Embryonic facial prominence (tissue), 1 donor: ENCODE data around the gene DTX3L.
"Not testable (repeated sequence)": the region's sequence is repeated elsewhere in the genome, so short reads cannot be mapped to it uniquely, and the experiment has no call there.

ENCODE experiments used
- DNase-seq: peaks from one replicate; pipeline ENCODE4 v3.0.0-alpha.2; 2016; ENCODE audit errors: extremely low spot score

DTX3L gene

DNA sequence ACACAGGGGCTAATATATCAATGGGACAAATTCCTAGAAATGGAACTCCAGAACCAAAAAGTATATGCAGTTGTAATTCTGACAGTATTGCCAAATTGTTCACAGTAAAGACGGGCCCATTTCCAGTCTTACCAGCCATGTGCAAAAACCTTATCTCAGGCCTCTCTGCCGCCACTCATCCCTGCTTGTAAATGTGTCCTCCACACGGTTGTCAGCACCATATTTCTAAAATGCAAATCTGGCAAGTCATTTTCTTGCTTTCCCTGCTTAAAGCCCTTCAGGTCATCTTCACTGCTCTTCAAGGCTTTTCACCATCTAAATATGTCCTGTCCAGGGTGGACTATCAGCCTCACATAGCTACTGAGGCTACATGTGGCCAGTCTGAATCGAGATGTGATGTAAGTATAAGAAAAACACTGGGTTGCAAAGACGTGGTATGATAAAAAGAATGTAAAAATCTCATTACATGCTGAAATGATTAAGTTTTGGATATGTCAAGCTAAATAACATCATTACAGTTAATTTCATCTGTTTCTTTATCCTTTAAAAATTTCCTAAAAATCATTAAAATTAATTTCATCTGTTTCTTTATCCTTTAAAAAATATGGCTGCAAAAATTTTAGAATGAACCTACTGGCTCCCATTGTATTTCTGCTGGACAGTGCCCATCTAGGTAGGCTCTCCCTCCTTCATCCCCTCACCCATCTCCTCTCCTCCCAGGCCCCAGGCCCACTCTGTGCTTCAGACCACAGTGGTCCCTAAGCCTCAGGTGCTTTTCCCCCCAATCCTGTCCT lies 1.0 kb upstream of the DTX3L start:
- no peak for DNase-seq

DNA sequence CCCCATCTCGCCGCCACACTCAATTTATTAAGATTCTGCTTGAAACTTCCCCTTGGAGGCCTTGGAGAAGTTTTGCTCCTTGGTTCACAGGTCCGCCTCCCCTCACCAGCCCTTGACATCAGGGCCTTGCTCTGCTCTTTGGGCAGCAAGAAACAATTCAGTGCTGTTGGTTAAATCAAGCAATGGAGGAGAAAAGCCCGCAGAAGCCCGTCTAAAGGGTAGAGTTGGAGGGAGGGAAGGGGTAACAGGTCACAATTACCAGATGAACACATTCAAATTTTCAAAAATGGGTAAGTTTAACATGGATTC lies 467 bp upstream of the DTX3L start:
- no peak for DNase-seq

DNA sequence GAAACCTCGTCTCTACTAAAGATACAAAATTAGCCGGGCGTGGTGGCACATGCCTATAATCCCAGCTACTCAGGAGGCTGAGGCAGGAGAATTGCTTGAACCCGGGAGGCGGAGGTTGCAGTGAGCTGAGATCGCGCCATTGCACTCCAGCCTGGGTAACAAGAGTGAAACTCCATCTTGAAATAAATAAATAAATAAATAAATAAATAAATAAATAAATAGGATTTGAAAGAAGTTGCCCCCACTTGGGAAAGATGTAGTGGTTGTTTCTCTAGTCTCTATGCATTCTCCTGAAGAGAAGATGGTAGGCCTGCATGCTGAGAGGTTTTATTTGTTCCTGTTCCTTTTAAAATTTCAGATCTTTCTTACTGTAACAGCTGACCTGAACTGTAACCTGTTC lies 4.0 kb downstream of the DTX3L start:
- not testable (repeated sequence) for DNase-seq

DNA sequence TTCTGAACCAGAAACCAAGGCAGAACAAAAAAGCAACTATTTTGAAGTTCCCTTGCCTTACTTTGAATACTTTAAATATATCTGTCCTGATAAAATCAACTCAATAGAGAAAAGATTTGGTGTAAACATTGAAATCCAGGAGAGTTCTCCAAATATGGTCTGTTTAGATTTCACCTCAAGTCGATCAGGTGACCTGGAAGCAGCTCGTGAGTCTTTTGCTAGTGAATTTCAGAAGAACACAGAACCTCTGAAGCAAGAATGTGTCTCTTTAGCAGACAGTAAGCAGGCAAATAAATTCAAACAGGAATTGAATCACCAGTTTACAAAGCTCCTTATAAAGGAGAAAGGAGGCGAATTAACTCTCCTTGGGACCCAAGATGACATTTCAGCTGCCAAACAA lies 4.6 kb downstream of the DTX3L start:
- DNase-seq = no peak

DNA sequence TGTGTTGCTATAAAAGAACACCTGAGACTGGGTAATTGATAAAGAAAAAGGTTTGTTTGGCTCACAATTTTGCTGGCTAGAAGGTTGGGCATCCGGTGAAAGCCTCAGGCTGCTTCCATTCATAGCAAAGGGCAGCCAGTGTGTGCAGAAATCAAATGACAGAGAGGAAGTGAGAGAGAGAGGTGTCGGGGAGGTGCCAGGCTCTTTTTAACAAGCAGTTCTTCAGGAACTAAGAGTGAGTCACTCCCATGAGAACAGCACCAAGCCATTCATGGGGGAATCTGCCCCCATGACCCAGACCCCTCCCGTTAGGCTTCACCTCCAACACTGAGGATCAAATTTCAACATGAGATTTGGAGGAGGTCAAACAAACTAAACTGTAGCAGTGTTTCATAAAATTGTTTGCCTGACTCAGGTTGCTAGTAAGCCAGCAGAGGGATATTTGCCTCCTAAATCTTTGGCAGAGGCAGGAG lies 8.8 kb downstream of the DTX3L start:
- no peak for DNase-seq

DNA sequence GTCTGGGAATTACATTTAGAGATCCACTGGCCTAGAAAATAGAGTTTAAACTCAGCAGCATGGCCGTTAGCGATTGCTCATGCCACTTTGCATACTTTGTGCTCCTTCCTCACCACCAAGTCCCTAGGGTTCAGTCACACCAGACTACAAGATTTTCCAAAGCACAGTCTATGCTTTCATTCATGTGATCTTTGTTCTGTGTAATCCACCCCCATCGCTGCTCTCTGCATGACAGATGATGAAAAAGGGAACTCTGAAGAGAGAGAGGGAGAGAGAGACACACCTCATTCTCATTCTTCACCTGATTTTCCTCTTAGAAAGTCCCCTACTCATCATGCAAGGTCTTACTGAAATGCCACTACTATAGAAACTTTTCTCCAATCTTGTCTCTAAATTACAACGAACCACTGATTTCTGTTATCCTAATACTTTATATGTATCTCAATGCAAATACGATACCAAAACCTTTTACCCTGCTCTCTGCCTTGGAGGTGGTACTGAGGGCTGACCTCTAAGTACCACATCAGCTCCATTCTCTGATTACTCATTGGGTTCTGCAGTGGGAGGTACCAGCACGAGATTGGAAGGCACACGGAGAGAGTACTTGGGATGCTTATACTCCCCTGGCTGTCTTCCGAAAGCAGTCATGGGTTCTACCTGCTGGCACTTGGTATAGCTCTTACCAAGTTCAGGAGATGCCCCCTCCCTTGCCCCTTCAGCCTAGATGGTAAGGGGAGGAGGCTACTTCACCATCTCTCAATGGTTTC lies 12.2 kb downstream of the DTX3L start:
- DNase-seq = no peak

DNA sequence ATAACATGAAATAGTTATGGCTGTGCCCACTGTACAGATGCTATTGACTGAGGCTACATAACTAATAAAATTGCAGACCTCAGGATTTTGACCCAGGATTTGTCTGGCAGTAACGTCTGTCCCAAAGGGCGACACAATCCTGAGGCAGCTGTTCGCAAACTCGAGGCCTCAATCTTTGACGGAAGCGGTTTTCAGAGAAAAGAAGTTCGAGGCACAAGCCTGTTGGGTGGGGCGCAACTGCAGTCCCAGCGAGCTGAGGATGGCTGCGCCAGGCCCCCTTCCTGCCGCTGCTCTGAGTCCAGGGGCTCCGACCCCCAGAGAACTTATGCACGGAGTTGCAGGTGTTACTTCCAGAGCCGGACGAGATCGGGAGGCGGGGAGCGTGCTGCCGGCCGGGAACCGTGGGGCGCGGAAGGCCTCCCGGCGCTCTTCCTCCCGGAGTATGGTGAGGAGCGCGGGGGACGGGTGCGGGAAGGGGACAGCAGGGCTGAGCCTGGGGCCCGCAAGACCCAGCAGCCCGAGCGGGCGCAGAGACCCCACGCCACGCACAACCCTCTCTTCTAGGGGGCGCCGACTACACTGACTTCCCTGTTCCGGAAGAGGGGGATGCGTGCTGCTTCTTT lies 13.4 kb downstream of the DTX3L start, which contains the start of gene PARP15:
TSS of gene PARP15 (plus strand) at position 242 of the 623 bp plus-strand sequence. CDS start at position 260, 18 bp downstream.
- no peak for DNase-seq

DNA sequence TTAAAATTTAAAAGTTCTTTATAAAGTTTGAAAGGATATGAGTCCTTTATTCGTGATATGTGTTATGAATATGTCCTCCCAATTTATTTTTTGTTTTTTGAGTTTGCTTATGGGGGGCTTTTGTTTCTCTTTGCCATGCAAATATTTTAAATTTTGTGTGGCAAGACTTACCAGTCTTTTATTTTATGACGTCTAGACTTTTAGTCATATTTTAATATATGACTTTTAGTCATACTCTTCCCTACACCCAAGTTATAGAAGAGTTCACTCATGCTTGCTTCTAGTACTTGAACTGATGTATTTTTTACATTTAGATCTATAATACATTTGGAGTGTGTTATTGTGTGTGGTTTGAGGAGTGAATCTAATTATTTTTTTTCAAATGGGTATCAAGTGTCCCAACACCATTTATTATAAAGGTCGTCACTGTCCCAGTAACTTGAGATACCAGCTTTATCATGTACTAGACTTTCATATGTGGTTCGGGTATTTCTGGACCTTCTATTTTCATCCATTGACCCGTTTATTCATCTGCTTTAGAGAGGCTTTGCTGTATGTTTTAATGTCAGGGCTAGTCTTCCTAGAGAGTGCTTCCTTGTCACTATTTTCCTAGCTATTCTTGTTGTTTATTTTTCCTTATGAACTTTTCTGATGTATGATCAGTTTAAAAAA lies 14.1 kb downstream of the DTX3L start:
- no peak for DNase-seq

DNA sequence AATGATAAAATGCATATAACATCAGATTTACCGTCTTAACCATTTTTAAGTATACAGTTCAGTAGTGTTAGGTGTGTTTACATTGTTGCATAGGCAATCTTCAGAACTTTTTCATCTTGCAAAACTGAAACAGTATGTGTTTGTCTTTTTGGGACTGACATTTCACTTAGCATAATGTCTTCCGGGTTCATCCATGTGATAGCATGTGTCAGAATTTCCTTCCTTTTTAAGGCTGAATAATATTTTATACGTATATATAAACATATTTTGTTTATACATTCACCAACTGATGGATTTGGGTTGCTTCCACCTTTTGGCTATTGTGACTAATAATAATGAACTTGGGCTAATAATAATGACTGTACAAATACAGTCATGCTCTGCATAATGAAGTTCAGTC lies 16.3 kb downstream of the DTX3L start:
- DNase-seq = no peak

DNA sequence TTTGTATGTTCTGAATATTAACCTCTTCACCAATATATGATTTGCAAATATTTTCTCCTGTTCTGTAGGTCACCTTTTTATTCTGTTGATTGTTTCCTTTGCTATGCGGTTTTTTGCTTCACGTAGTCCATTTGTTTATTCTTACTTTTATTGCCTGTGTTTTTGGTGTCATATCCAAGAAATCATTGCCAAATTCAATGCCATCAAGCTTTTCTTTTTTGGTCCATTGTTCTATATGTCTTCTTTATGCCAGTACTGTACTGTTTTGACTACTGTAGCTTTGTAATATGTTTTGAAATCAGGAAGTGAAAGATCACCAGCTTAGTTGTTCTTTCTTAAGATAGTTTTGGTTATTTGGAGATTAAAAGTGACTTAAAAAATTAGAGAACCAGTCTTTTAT lies 17.5 kb downstream of the DTX3L start:
- no peak for DNase-seq

DNA sequence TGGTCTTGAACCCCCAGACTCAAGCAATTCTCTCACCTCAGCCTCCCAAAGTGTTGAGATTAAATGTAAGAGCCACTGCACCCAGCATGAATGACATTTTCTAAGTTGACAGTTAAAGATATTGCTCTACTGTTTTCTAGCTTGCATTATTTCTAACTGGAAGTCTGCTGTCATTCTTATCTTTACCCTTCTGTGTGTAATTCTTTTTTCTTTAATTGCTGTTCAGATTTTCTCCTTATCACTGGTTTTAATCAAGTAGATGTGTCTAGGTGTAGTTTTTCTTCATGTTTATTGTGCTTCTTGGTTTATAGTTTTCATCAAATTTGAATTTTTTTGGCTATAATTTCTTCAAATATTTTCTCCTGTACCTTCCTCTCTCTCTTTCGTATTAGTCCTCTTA lies 18.3 kb downstream of the DTX3L start:
- DNase-seq = no peak

DNA sequence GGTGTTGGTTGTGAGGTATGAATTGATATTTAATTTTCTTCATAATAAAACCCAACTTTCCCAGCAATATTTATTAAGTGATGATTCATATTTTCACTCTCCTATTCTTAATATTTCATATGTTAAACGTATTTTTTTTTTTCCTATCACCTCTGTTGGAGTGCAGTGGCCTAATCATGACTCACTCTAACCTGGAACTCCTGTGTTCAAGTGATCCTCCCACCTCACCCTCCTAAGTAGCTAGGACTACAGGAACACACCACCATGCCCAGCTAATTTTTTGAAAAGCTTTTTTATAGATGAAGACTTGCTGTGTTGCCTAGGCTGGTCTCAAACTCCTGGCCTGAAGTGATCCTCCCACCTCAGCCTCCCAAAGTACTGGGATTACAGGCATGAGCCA lies 22.0 kb downstream of the DTX3L start:
- DNase-seq = no peak

DNA sequence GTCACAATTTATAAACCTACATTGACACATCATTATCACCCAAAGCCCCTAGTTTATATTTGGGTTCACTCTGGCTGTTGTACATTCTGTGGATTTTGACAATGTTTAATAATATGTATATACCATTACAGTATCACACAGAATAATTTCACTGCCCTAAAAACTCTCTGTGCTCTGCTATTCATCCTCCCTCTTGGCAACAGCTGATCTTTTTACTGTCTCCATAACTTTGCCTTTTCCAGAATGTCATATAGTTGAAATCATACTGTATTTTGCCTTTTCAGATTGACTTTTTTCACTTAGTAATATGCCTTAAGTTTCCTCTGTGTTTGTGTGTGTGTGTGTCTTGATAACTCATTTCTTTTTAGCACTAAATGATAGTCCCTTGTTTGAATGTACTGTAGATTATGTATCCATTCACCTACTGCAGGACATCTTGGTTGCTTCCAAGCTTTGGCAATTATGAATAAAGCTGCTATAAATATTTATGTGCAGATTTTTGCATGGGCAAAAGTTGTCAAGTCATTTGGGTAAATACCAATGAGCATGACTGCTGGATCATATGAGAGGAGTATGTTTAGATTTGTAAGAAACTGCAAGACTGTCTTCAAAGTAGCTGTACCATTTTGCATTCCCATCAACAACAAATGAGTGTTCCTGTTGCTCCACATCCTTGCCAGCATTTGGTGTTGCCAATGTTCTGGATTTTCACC lies 22.8 kb downstream of the DTX3L start:
- no peak for DNase-seq

DNA sequence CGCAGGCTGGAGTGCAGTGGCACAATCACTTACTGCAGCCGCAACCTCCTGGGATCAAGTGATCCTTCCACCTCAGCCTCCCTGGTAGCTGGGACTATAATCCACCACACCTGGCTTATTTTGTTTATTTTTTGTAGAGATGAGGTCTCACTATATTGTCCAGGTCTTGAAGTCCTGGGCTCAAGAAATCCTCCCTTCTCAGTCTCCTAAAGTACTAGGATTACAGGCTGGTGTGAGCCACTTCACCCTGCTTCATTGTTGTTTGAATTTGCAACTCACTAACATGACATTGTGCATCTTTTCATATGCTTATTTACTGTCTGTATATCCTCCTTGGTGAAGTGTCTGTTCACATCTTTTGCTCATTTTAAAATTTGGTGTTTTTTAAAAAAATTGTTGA lies 23.4 kb downstream of the DTX3L start:
- no peak for DNase-seq

DNA sequence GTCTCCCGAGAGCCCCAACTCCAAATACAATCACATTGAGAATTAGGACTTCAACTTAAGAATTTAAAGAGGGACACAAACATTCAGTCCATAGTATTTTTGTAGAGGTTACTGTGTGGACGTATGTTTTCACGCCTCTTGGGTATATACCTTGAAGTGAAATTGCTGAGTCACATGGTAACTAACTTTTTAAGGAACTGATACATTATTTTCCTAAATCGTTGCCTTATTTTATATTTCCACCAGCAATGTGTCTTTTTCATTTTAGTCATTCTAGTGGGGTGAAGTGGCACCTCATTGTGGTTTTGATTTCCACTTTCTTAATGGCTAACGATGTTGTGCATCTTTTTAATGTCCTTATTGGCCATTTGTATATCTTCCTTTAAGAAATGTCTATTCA lies 25.2 kb downstream of the DTX3L start:
- no peak for DNase-seq

DNA sequence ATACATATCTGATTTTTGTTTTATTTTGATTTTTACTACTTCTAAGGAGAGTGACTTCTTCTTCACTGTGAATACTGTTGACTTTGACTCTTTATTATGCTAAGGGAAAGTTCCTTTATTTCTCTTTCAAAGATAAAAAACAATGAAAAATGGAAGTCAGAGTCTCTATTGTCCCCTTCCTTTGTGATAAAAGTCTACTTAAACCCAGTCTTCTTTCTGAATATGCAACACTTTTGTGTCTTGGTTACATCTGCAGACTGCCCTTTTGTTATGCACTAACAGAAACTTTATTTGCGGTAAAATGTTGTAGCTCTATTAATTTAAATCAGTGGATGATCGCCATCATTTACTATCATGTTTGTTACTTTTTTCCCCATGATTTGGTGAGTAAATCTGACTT lies 26.5 kb downstream of the DTX3L start:
- DNase-seq = no peak

DNA sequence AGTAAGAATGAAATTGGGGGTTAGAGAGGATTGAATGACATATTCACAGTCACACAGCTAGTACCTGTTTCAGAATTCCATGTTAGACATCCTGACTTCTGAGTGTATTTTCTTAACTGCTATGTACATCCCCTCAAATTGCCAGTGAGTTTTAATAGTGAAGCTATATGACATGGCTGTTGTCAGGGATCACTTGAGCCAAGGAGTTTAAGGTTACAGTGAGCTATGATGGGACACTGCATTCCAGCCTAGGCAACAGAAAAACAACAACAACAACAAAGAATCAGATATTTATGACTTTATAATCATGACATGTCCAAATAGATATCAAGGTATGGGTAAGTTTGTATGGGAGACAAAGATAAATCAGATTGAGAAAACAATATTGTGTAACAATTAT lies 29.9 kb downstream of the DTX3L start:
- no peak for DNase-seq

DNA sequence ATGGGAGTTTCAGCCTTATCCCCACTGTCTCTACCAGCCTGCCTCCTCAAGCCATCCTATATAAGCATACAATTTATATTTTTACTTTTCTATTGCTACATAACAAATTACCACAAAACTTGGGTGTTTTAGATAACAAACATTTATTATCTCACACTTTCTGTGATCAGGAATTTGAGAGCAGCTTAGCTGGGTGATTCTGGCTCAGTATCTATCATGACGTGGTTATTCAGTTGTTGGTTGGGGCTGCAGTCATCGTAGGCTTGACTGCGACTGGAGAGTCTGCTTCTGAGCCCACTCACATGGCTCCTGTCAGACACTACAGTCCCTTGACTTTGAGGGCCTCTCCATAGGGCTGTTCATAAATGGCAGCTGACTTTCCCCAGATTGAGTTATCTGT lies 34.0 kb downstream of the DTX3L start:
- DNase-seq = no peak

DNA sequence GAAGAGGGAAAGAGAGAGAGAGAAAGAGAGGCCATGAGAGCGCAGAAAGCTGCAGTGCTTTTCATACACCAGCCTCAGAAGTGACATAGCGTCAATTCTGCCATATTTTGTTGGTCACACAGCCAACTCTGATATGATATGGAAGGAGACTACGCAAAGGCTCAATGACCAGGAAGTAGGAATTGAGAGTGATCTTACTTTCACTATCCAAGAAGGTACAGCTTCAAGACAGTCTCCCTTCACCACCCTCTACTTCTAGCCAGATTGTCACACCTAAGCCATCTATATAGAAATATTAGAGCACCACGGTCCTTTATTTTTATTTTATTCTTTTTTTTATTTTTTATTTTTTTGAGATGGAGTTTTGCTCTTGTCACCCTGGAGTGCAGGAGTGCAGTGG lies 34.4 kb downstream of the DTX3L start:
- DNase-seq = no peak

DNA sequence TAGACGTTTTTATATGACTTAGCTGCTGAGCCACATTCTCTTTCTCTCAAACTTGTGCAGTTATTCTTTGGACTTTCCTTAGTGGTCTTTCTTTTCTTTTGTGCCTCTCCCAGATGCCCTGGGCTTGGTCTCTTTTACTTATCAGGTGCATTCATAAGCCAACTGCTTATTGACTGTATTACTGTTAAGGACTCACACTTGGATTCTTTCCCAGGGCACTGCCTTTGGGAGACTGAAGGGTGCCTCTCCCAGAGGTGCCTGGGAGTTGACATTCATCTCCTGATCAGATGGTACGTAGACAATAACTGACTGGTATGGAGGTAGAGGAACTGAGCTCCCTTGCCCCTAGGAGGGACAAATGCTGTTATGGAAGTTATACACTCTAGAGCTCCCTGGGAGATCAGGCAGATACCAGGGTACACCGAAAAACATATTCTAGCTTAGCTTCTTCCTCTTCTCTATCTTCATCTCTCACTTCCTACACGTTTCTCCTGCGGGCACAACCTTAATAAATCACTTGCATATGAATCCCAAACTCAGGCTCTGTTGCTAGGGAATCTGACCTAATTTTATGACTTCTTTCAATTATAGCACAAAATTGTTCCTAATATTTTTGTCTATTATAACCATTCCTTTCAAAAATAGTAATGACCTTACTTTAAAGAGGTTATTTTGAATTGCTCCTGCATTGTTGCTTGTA lies 38.0 kb downstream of the DTX3L start:
- DNase-seq = no peak

DNA sequence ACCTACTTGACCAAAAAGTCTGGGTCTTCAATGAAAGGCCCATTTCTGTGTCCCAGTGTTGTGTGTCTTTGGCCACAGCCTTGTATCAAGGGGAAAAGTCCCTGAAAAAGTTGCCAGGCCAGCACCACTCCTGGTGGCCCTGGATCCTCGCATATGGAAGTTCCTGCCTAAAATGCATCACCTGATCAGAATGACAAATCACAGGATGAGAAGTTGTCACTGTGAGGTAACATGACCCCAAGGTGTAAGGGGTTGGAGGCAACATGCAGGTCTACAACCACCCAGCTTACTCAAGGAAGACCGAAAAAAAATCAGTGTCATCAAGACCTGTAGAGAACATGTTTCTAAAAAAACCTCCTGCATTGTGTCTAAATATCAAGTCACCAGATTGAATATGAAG lies 38.9 kb downstream of the DTX3L start:
- no peak for DNase-seq
